Eye (tissue), 1 donor: ENCODE results near the gene BEX4.

ENCODE experiments used
- DNase-seq: peaks from one replicate; pipeline ENCODE4 v3.0.0-alpha.2; 2015

Gene BEX4

DNA sequence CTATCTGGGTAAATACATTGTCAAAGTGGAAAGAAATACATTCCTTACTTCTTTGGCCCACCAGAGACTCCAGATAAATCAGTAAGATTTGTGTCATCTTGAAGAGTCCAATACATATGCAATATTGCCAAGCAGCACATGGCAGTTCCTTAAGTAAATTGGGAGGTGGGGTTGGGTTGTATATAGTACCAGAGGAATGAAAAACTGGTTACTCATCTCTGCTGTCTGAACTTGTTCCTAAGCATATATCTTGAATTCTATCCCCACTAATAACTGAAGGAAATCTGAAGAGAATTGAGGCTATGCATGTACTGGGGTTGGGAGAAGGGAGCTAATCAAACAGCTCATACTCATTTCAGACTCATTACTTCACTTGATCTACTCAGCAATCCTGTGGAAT is 25.2 kb downstream of the BEX4 start:
- no peak for DNase-seq

DNA sequence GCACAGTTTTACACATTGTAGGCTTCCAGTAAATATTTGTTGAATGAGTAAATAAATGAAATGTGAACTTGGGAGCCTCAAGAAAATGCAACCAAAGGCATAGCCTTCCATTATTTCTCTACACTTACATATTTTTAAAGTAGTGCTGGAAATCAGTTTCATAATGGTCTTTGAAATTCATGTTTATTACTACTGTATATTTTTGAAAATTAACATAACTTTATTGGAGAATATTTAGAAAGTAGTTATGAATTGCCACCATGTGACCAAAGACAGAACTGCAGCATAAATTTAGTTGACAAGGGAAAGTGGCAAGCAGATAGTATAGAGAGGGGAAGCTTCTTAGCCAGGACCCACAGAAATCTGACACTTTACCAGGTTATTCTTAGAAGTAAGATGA is 33.6 kb downstream of the BEX4 start:
- DNase-seq = peak; percentile 41

DNA sequence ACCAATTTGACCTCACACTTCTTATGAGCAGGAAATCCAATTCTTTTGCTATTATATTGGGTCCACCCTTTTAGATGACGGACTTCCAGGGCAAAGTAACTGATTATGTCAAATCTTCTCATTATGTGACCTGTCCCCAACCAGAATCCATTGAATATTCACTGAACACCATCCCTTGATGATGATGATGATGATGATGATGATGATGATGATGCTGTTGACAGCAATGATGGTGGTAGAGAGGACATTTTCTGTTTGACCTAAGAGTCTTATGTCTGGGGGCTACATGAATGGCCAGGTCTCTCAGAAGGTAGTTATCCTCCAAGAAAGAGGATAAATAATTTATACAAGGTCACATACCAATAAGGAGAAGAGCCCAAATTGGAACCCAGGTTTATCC is 34.9 kb downstream of the BEX4 start:
- no peak for DNase-seq

DNA sequence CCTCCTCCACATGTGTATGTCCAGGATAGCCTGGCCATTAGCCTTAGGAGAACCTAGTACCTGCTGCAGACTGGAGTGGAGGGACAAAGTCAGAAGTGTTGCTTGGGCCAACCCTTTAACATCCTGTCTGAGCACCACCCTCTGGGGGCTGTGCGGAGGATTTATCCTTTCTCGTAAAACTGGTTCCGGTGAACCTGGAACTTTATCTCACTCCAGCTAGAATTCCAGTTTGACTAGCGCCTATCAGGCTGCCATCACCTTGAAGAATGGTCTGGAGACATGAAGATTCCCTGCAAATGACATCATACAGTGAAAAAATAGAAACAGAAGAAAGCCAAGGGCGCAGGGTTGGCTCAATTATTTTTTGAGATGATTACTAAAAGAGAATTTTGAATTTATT is 36.1 kb downstream of the BEX4 start:
- no peak for DNase-seq

DNA sequence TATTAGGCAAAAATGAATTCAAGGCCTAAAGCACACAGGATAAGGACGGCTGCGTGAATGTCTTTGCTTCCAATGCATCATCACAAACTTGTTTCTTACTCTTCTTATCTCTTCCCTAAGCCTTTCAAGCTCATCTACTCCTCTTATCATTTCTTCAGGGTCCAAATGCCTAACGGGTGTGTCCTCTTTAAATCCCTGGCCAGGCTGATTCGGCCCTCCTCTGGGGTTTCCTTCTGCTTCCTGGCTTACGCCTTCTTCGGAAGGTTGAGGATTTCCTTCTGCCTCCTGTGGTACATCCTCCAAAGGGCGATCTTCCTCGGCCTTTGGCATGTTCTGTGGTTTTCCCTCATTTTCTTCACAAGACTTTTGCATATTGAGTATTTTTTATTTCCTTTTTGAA is 38.7 kb downstream of the BEX4 start:
- DNase-seq = peak; percentile 15

DNA sequence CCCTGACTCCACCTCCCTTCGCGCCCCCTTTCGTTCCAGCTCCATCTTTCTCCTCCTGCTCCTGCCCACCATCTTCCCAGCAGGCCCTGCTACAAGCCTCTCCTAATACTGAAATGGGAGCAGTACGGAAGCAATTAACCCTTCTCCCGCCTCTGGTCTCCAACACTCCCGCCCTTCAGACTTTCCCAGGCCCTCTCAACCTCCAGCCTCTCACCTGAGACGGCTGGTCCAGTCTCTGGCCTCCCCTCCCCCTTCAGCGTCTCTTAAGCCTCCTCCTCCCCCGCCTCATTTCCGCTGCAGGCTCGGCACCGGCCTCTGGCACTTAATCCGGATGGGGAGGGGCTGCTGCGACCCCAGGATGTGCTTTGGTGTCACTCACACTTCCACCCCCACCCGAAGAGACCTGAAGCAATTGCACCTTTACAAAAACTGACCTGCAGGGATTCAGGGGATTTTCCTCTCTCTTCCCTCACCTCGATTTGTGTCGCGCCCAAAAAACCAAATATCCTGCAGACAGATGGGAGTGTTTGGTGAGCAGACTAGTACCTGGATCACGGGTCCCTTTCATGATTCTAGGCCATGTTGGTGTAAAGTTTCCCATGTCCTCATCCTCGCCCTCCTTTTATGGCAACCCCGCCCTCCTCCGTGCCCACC is 39.4 kb downstream of the BEX4 start:
- peak; percentile 80 for DNase-seq

DNA sequence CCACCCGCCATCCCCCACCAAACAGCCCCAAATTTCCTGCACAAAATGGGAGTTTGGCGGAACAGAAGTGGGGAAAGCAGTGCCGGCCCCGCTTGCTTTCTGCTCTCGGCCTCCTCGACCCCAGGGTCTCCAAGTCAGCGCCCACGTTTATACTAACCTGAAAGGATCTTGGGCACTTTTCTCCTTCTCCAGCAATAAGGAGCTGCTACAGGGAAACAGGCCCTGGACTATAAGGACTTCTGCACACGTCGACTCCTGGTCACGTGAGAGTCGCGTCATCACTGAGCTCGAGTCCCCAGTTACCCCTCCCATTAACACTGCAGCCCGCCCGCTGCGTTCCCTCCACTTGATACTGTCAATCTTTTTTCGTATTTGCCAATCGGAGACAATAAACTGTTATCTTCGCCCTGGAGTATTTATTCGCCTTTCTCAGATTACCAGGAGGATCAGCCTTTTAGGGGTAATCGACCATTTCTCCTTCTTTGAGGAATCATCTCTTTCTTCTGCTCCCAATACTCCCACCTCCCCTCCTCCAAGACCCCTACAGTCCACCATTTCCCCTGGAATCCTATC is 40.1 kb downstream of the BEX4 start, which contains the start of gene TCEAL8:
Gene TCEAL8 (minus strand): TSS at position 235 of the 573 bp plus-strand sequence. CDS start 1,176 bp downstream, outside the sequence.
- peak; percentile 91 for DNase-seq

DNA sequence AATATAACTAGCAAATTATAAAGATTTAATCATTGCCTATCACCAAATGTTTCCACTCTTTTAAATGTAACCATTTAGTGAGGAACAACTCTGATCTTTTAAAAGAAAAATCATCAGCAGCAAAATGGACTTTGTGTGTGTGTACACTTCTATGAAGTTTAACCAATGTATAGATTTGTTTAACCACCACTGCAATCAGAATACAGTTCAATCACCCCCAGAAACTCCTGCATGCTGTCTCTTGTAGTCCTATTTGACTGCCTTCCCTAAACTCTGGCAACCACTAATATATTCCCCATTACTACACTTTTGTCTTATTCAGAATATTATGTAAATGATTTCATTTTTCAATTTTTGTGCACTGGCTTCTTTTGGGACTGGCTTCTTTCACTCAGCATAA is 41.7 kb downstream of the BEX4 start:
- DNase-seq = no peak

DNA sequence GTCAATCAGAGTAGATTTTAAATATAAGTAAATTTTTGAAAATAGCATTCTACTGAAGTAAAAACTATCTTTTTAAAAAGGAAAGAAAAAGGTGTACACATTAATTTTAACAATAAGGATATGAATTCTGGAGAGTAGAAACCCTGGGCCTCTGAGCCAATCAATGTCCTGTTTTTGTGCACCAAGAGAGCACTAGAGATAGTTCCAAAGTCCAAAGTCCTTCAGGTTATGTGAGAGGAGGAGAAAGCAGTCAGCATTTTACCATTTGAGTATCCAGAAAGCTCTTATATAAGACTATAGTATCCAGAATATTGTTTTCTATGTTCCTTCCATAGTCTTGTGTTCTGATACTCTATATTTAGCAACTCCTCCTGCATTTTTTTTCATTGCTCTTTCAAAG is 43.4 kb downstream of the BEX4 start:
- no peak for DNase-seq
